ENCODE measurements around the gene SMYD4.

- TF ChIP-seq ZNF274 (IDR thresholded peaks at IDR 0.05; ENCODE audit: low read depth, low read length) (no peak), SUZ12 (IDR thresholded peaks at IDR 0.05; ENCODE audit: extremely low read depth, insufficient read depth, insufficient read length) (no peak), YY1 (IDR thresholded peaks at IDR 0.05; ENCODE audit: insufficient read depth, insufficient read length) (no peak)
Observed at GRCh38 chr17:1742371-1743087, 87.2 kb downstream of the SMYD4 start, which contains the start of gene SERPINF2.
